RWPE2 (cell line): ENCODE measurements around the gene PRR4.

Source experiments
- ATAC-seq: fragments of 200-7000 bp; cut with Tn5 transposase; 3 replicates; pipeline ENCODE4 v1.9.1; 2021; ENCODE audit warnings: low read depth
- DNase-seq: peaks from one replicate; pipeline ENCODE4 v3.0.0-alpha.2; 2020; ENCODE audit warnings: low spot score
- H3K27ac ChIP-seq: fragments of 450-650 bp; 2 replicates; pipeline ENCODE4 v1.5.1; 2017; ENCODE audit warnings: mild to moderate bottlenecking; ENCODE audit not compliant: poor library complexity, severe bottlenecking
- H3K27me3 ChIP-seq: fragments of 250-450 bp; sonication (Bioruptor Pico); 2 replicates; pipeline ENCODE4 v1.5.1; 2021; ENCODE audit warnings: mild to moderate bottlenecking, moderate library complexity; ENCODE audit not compliant: insufficient read depth, poor library complexity, severe bottlenecking
- H3K36me3 ChIP-seq: fragments of 250-450 bp; sonication (Bioruptor Pico); 2 replicates; pipeline ENCODE4 v1.5.1; 2020; ENCODE audit warnings: low read depth, mild to moderate bottlenecking, moderate library complexity
- H3K4me1 ChIP-seq: fragments of 250-450 bp; sonication (Bioruptor Pico); 2 replicates; pipeline ENCODE4 v1.5.1; 2021; ENCODE audit warnings: mild to moderate bottlenecking, moderate library complexity; ENCODE audit not compliant: insufficient read depth, poor library complexity, severe bottlenecking
- H3K4me3 ChIP-seq: fragments of 250-450 bp; sonication (Bioruptor Pico); 2 replicates; pipeline ENCODE4 v1.5.1; 2021; ENCODE audit warnings: mild to moderate bottlenecking, moderate library complexity; ENCODE audit not compliant: severe bottlenecking
- H3K9me3 ChIP-seq: fragments of 250-450 bp; sonication (Bioruptor Pico); 2 replicates; pipeline ENCODE4 v1.5.1; 2021; ENCODE audit warnings: mild to moderate bottlenecking, moderate library complexity; ENCODE audit not compliant: severe bottlenecking
- TF ChIP-seq, protein P1 (sequence below): fragments of 450-650 bp; IDR thresholded peaks from one replicate; pipeline ENCODE4 v1.5.1; 2017; ENCODE audit warnings: mild to moderate bottlenecking, moderate library complexity; ENCODE audit not compliant: poor library complexity, severe bottlenecking

Gene PRR4

DNA sequence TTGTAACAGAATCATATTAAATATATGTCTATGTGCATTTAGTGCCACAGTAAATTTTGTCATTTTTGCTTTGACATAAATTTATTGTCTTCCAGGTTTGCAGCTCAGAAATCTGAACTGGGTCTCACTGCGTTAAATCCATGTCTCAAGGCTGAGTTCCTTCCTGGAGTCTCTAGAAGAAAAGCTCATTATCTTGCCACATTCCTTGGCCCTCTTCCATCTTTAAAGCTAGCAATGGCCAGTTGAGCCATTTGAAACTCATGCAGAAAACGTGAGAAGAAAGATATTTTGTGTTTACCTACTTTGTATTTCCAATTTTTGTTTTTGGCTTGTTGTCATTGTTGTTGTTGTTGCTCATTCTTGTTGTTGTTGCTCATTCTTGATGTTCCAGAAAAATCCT, 24.1 kb upstream of the PRR4 start:
- no peak for DNase-seq
- Histone ChIP-seq H3K27ac (no peak overlapping the region), H3K27me3 (no peaks in the 10 kb centered on the region), H3K4me3 (no peak overlapping the region), H3K4me1 (no peaks in the 10 kb centered on the region), H3K9me3 (no peaks in the 10 kb centered on the region), H3K36me3 (no peaks in the 10 kb centered on the region)
- TF ChIP-seq, protein P1, sequence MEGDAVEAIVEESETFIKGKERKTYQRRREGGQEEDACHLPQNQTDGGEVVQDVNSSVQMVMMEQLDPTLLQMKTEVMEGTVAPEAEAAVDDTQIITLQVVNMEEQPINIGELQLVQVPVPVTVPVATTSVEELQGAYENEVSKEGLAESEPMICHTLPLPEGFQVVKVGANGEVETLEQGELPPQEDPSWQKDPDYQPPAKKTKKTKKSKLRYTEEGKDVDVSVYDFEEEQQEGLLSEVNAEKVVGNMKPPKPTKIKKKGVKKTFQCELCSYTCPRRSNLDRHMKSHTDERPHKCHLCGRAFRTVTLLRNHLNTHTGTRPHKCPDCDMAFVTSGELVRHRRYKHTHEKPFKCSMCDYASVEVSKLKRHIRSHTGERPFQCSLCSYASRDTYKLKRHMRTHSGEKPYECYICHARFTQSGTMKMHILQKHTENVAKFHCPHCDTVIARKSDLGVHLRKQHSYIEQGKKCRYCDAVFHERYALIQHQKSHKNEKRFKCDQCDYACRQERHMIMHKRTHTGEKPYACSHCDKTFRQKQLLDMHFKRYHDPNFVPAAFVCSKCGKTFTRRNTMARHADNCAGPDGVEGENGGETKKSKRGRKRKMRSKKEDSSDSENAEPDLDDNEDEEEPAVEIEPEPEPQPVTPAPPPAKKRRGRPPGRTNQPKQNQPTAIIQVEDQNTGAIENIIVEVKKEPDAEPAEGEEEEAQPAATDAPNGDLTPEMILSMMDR, result no peak
- no peak for ATAC-seq

DNA sequence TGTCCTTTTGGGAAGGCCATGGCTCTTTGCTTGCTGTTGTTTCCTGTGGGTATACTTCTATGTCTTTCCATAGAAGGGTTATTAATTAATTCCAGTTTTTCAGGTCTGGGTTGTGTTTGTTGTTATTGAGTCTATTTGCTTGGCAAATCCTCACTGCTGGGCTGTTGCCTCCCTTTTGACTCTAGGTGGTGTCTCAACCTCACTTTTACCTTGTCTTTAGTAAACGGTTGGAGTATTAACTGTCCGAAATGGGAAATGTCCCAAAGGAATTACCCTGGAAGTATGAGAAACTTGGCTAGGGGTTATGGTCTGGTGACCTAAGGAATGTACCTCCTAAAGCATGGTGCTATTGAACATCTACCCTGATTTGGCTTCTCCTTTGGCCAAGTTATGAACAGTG, 18.1 kb upstream of the PRR4 start:
- TF ChIP-seq, protein P1, result no peak
- H3K27me3 ChIP-seq, result no peaks in the 10 kb centered on the region
- DNase-seq (no peak), ATAC-seq (no peak)
- H3K4me1 ChIP-seq, result no peaks in the 10 kb centered on the region
- H3K9me3 ChIP-seq, result no peaks in the 10 kb centered on the region
- no peaks in the 10 kb centered on the region for H3K36me3 ChIP-seq
- no peak overlapping the region for H3K27ac ChIP-seq
- no peak overlapping the region for H3K4me3 ChIP-seq

DNA sequence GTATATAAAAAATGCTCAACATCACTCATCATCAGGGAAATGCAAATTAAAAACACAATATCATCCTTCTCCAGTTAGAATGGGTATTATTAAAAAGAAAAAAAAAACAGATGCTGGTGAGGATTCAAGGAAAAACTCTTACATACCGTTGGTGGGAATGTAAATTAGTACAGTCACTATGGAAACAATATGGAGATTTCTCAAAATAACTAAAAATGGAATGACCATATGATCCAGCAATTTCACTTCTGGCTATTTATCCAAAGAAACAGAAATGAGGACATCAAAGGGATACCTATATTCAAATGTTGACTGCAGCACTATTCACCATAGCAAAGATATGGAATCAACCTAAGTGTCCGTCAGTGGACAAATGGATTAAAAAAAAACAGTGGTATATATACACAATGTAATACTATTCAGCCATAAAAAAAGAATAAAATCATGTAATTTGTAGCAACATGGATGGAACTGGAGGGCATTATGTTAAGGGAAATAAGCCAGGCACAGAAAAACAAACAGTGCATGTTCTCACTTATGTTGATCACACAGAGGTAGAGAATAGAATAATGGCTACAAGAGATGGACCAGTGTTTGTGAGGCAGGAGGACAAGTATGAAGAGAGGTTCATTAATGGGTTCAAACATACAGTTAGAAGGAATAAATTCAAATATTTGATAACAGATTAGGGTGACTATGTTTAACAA, 14.4 kb upstream of the PRR4 start:
- no peaks in the 10 kb centered on the region for H3K36me3 ChIP-seq
- no peaks in the 10 kb centered on the region for H3K9me3 ChIP-seq
- TF ChIP-seq, protein P1, result no peak
- H3K4me3 ChIP-seq, result no peak overlapping the region
- no peak for ATAC-seq
- no peak overlapping the region for H3K27ac ChIP-seq
- DNase-seq, result no peak
- H3K4me1 ChIP-seq, result no peaks in the 10 kb centered on the region
- H3K27me3 ChIP-seq, result no peaks in the 10 kb centered on the region

DNA sequence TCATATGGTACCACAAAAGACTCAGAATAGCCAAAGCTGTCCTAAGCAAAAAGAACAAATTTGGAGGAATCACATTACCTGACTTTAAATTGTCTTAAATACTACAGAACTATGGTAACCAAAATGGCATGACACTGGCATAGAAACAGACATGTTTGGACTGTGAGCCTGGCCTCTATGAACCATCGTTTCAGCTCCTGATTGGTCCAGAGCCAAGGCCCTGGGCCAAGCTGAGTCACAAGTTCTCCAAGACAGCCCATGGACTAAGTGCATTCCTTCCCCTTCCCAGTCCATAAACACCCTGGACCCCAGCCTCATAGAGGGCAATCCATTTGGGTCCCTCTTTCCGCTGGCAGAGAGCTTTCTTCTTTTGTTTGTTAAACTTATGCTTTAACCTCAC, 12.1 kb upstream of the PRR4 start:
- Histone ChIP-seq H3K9me3 (no peaks in the 10 kb centered on the region), H3K27me3 (no peaks in the 10 kb centered on the region), H3K36me3 (no peaks in the 10 kb centered on the region), H3K4me1 (no peaks in the 10 kb centered on the region), H3K27ac (no peak overlapping the region), H3K4me3 (no peak overlapping the region)
- DNase-seq (no peak), ATAC-seq (no peak)
- TF ChIP-seq, protein P1, result no peak

DNA sequence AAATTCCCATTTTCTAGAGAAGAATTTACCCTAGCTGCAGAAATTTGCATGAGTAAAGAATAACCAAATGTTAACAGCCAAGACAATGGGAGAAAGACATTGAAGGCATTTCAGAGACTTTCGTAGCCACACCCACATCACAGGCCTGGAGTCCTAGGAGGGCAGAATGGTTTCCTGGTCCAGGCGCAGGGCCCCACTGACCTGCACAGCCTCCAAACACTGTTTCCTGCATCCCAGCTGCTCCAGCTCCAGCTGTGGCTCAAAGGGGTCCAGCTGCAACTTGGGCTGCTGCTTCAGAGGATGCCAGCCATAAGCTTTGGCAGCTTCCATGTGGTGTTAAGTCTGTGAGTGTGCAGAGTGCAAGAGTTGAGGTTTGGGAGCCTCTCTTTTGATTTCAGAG, 6.5 kb upstream of the PRR4 start:
- no peaks in the 10 kb centered on the region for H3K27me3 ChIP-seq
- H3K4me3 ChIP-seq, result no peak overlapping the region
- TF ChIP-seq, protein P1, result no peak

More for the DNA sequence above, 6.5 kb upstream of the PRR4 start:
- H3K27ac ChIP-seq, result no peak overlapping the region
- no peak for ATAC-seq
- no peak for DNase-seq
- H3K36me3 ChIP-seq, result no peaks in the 10 kb centered on the region
- no peaks in the 10 kb centered on the region for H3K4me1 ChIP-seq
- H3K9me3 ChIP-seq, result no peaks in the 10 kb centered on the region
